ENCODE measurements around the gene SYT15.
"Not testable (repeated sequence)": the region's sequence is repeated elsewhere in the genome, so short reads cannot be mapped to it uniquely, and the experiment has no call there.

DNA sequence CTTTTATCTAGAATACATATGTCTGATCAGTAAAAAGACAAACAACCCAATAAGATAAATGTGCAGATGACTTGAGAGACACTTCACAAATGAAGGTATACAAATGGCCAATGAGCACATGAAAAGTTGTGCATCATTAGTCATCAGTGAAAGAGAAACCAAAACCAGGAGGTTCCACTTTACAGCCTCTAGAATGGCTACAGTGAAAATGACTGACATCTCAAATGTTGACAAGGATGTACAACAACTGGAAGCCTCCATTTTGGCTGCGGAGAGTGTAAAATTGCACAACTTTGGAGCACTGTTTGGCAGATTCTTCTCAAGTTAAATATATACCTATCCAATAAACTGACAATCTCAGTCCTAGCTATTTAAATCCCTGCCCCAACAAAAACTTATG is 21.6 kb downstream of the SYT15 start:
- TF ChIP-seq, protein P1, sequence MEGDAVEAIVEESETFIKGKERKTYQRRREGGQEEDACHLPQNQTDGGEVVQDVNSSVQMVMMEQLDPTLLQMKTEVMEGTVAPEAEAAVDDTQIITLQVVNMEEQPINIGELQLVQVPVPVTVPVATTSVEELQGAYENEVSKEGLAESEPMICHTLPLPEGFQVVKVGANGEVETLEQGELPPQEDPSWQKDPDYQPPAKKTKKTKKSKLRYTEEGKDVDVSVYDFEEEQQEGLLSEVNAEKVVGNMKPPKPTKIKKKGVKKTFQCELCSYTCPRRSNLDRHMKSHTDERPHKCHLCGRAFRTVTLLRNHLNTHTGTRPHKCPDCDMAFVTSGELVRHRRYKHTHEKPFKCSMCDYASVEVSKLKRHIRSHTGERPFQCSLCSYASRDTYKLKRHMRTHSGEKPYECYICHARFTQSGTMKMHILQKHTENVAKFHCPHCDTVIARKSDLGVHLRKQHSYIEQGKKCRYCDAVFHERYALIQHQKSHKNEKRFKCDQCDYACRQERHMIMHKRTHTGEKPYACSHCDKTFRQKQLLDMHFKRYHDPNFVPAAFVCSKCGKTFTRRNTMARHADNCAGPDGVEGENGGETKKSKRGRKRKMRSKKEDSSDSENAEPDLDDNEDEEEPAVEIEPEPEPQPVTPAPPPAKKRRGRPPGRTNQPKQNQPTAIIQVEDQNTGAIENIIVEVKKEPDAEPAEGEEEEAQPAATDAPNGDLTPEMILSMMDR (conservative IDR thresholded peaks at IDR 0.05) = not testable (repeated sequence)
- TF ChIP-seq ZFX (IDR thresholded peaks at IDR 0.05) = not testable (repeated sequence)
